IMR-90 (cell line): Measurements from ENCODE around the gene NOP9. TPM values are rescaled to one million over a fixed set of nuclear protein-coding genes. Genes with fewer than 3 reads are reported as not detected.

Experiments used
- ATAC-seq: fragments of 200-7000 bp; cut with Tn5 transposase; 2 replicates; pipeline ENCODE4 v1.9.1; 2020; ENCODE audit warnings: low read depth, mild to moderate bottlenecking, moderate library complexity
- BruUV-seq: library from RNA; stranded (reverse); fragments of 400-500 nt; replicated peaks from 2 replicates; lab custom pipeline; 2021; lab: Mats Ljungman, UMichigan
- CTCF ChIA-PET: fragments of 300-600 bp; formaldehyde crosslinking; extraction: SDS; loops from one replicate; lab custom pipeline; 2021; ENCODE audit warnings: antibody characterized with exemption; lab: Yijun Ruan, JAX
- POLR2A ChIA-PET: fragments of 300-600 bp; sonication (Branson Sonifier 250); formaldehyde crosslinking; loops from one replicate; lab custom pipeline; 2022; ENCODE audit warnings: antibody characterized with exemption; ENCODE audit not compliant: unreplicated experiment; lab: Charles Lee
- DNase-seq: peaks from one replicate; pipeline ENCODE4 v3.0.0; 2013
- H2AFZ ChIP-seq: replicated peaks from 2 replicates; pipeline ENCODE3; 2013; ENCODE audit warnings: low read length, mild to moderate bottlenecking; ENCODE audit not compliant: poor library complexity
- H2AK5ac ChIP-seq: 2 replicates; pipeline ENCODE4 v1.6.1; 2013; ENCODE audit warnings: low read depth, low read length, inconsistent platforms
- H2AK9ac ChIP-seq: replicated peaks from 2 replicates; pipeline ENCODE3; 2013; ENCODE audit warnings: mild to moderate bottlenecking, low read depth, low read length, moderate library complexity; ENCODE audit not compliant: poor library complexity
- H2BK120ac ChIP-seq: 2 replicates; pipeline ENCODE4 v1.6.1; 2013; ENCODE audit warnings: low read depth, low read length, inconsistent platforms
- H2BK15ac ChIP-seq: 3 replicates; pipeline ENCODE4 v1.6.1; 2013; ENCODE audit warnings: low read depth, low read length, inconsistent platforms
- H2BK20ac ChIP-seq: 2 replicates; pipeline ENCODE4 v1.6.1; 2013; ENCODE audit warnings: low read depth, mild to moderate bottlenecking, inconsistent platforms, low read length, moderate library complexity
- H2BK5ac ChIP-seq: 2 replicates; pipeline ENCODE4 v1.6.1; 2013; ENCODE audit warnings: mild to moderate bottlenecking, low read depth, low read length, inconsistent platforms; ENCODE audit not compliant: poor library complexity, severe bottlenecking
- H3K14ac ChIP-seq: replicated peaks from 2 replicates; pipeline ENCODE4 v1.6.1; 2013; ENCODE audit warnings: low read depth, low read length, inconsistent platforms
- H3K18ac ChIP-seq: 2 replicates; pipeline ENCODE4 v1.6.1; 2013; ENCODE audit warnings: low read depth, low read length, control low read depth
- H3K23ac ChIP-seq: 2 replicates; pipeline ENCODE4 v1.6.1; 2013; ENCODE audit warnings: low read depth, low read length, inconsistent platforms
- H3K27ac ChIP-seq: 2 replicates; pipeline ENCODE4 v1.5.1; 2013; ENCODE audit warnings: mild to moderate bottlenecking, control low read depth, low read length; ENCODE audit not compliant: insufficient read depth
- H3K27me3 ChIP-seq: 2 replicates; pipeline ENCODE4 v1.6.1; 2013; ENCODE audit warnings: low read length; ENCODE audit not compliant: control insufficient read depth, insufficient read depth
- H3K36me3 ChIP-seq: 2 replicates; pipeline ENCODE4 v1.6.1; 2013; ENCODE audit warnings: low read length, mixed read lengths; ENCODE audit not compliant: control insufficient read depth, insufficient read depth
- H3K4ac ChIP-seq: 2 replicates; pipeline ENCODE4 v1.6.1; 2013; ENCODE audit warnings: low read depth, low read length, inconsistent platforms
- H3K4me1 ChIP-seq: 2 replicates; pipeline ENCODE4 v1.6.1; 2013; ENCODE audit warnings: low read length, mixed read lengths; ENCODE audit not compliant: control insufficient read depth, insufficient read depth
- H3K4me2 ChIP-seq: 2 replicates; pipeline ENCODE4 v1.6.1; 2013; ENCODE audit warnings: low read depth, mild to moderate bottlenecking, control low read depth, low read length, moderate library complexity
- H3K4me3 ChIP-seq: 2 replicates; pipeline ENCODE4 v1.5.1; 2013; ENCODE audit warnings: low read depth, mild to moderate bottlenecking, control low read depth, low read length, moderate library complexity; ENCODE audit not compliant: insufficient read depth
- H3K56ac ChIP-seq: 2 replicates; pipeline ENCODE4 v1.6.1; 2013; ENCODE audit warnings: low read length, inconsistent platforms; ENCODE audit not compliant: insufficient read depth; ENCODE audit errors: extremely low read depth
- H3K79me1 ChIP-seq, 2 experiments: 2 replicates each; pipeline ENCODE4 v1.6.1; 2013; ENCODE audit warnings: low read length in 2 of 2, inconsistent platforms in 1 of 2, low read depth in 1 of 2
- H3K9ac ChIP-seq: 2 replicates; pipeline ENCODE4 v1.6.1; 2013; ENCODE audit warnings: low read depth, low read length, control low read depth
- H3K9me1 ChIP-seq: 2 replicates; pipeline ENCODE4 v1.6.1; 2013; ENCODE audit warnings: low read length, inconsistent platforms; ENCODE audit not compliant: insufficient read depth
- H3K9me3 ChIP-seq: 2 replicates; pipeline ENCODE4 v1.6.1; 2013; ENCODE audit warnings: low read length; ENCODE audit not compliant: control insufficient read depth, insufficient read depth
- H4K20me1 ChIP-seq: 2 replicates; pipeline ENCODE4 v1.6.1; 2013; ENCODE audit warnings: low read length, inconsistent platforms; ENCODE audit not compliant: insufficient read depth
- H4K5ac ChIP-seq: 2 replicates; pipeline ENCODE4 v1.6.1; 2013; ENCODE audit warnings: mild to moderate bottlenecking, low read depth, low read length, control low read depth
- H4K8ac ChIP-seq, 2 experiments: 2 replicates each; pipeline ENCODE4 v1.6.1; 2013; ENCODE audit warnings: low read depth in 2 of 2, low read length in 2 of 2, control low read depth in 1 of 2, inconsistent platforms in 1 of 2
- H4K91ac ChIP-seq: 2 replicates; pipeline ENCODE4 v1.6.1; 2013; ENCODE audit warnings: low read depth, low read length, inconsistent platforms; ENCODE audit not compliant: insufficient read depth
- BHLHE40 ChIP-seq: fragments of 150-350 bp; IDR thresholded peaks from 2 replicates; pipeline ENCODE4 v1.6.1; 2016; ENCODE audit warnings: mild to moderate bottlenecking, low read depth, low read length
- CEBPB ChIP-seq: IDR thresholded peaks from 2 replicates; pipeline ENCODE4 v1.6.1; 2012; ENCODE audit warnings: low read depth, low read length, improper control_type of control experiment
- CHD1 ChIP-seq: IDR thresholded peaks from 2 replicates; pipeline ENCODE4 v1.6.1; 2012; ENCODE audit warnings: low read depth, low read length, improper control_type of control experiment
- CTCF ChIP-seq: conservative IDR thresholded peaks from 2 replicates; pipeline ENCODE4 v1.5.1; 2012; ENCODE audit warnings: mild to moderate bottlenecking, low read depth, low read length, improper control_type of control experiment
- ELK1 ChIP-seq: fragments of 150-350 bp; IDR thresholded peaks from 2 replicates; pipeline ENCODE4 v1.6.1; 2016; ENCODE audit warnings: low read depth, mild to moderate bottlenecking, low read length, moderate library complexity, borderline replicate concordance
- FOS ChIP-seq: fragments of 150-350 bp; IDR thresholded peaks from 2 replicates; pipeline ENCODE4 v1.6.1; 2016; ENCODE audit warnings: low read depth, low read length
- MAFK ChIP-seq: IDR thresholded peaks from 2 replicates; pipeline ENCODE4 v1.6.1; 2012; ENCODE audit warnings: low read depth, low read length, improper control_type of control experiment
- MAZ ChIP-seq: IDR thresholded peaks from 2 replicates; pipeline ENCODE4 v1.6.1; 2012; ENCODE audit warnings: low read depth, mild to moderate bottlenecking, low read length, improper control_type of control experiment, moderate library complexity, borderline replicate concordance
- RAD21 ChIP-seq: IDR thresholded peaks from 2 replicates; pipeline ENCODE4 v1.6.1; 2012; ENCODE audit warnings: low read length, improper control_type of control experiment
- RFX5 ChIP-seq: IDR thresholded peaks from 2 replicates; pipeline ENCODE4 v1.8.0; 2012; ENCODE audit warnings: low read depth, mild to moderate bottlenecking, low read length, moderate library complexity
- SMC3 ChIP-seq: fragments of 150-350 bp; IDR thresholded peaks from 2 replicates; pipeline ENCODE4 v1.6.1; 2016; ENCODE audit warnings: low read depth, mild to moderate bottlenecking, antibody characterized with exemption, low read length, moderate library complexity
- USF2 ChIP-seq: fragments of 150-350 bp; IDR thresholded peaks from 2 replicates; pipeline ENCODE4 v1.6.1; 2017; ENCODE audit warnings: mild to moderate bottlenecking, antibody characterized with exemption, low read length, low read depth
- WGBS, 2 experiments: methylation state at CpG; one replicate each; pipeline versions ENCODE4 v1.1.5 to v1.1.7; 2013; ENCODE audit warnings: missing lambda C conversion rate in 2 of 2; ENCODE audit not compliant: insufficient read length in 1 of 2; ENCODE audit errors: extremely low coverage in 2 of 2; 5-methylcytosine and 5-hydroxymethylcytosine counted together
- dilution Hi-C: fragments of 300-500 bp; cut with HindIII; formaldehyde crosslinking; loops from one replicate; pipeline ENCODE4 v1.14.3; 2018; ENCODE audit warnings: low sequenced_read_pairs; ENCODE audit not compliant: unreplicated experiment
- in situ Hi-C: fragments of 300-500 bp; cut with MboI; formaldehyde crosslinking; loops from 3 replicates; pipeline ENCODE4 v1.14.3; 2019; ENCODE audit warnings: low sequenced_read_pairs, inconsistent platforms, mixed read lengths
- intact Hi-C: fragments of 100-400 bp; cut with micrococcal nuclease; formaldehyde crosslinking; loops from 2 replicates; pipeline ENCODE4 v1.10.0; 2022
- polyA plus RNA-seq, 3 experiments: library from polyadenylated mRNA; depleted of rRNA; stranded (reverse); fragments of >200 nt; gene quantifications; 2 replicates each; pipeline ENCODE4 v1.2.3, GENCODE V29; 2012; ENCODE audit warnings: low replicate concordance in 1 of 3
- total RNA-seq: library from RNA; depleted of rRNA; stranded (reverse); fragments of >200 nt; gene quantifications from 2 replicates; pipeline ENCODE4 v1.2.3, GENCODE V29; 2012

Gene NOP9
- total and polyA plus RNA-seq, 2 of the 4 experiments (the other 2 are of a cell fraction): 11.8 to 25.8 TPM

- POLR2A ChIA-PET: interaction anchor here (0.6 kb wide), 1 partner anchor 15 kb away, joined by 3 read pairs; no protein-coding TSS in a partner anchor
- DNase-seq: no peak
- intact Hi-C loops (loop anchor here (1.0 to 2.0 kb wide), 3 partner anchors 15 to 29 kb away; partner anchors contain the start of gene TINF2), in situ Hi-C loops (no loop called here), dilution Hi-C loops (no loop called here)
- H3K18ac ChIP-seq: no peak overlapping the region
- 20% methylated on average over 1 of the region's 3 CpGs; no CpG with 5 or more reads in 1 of the 2 experiments for WGBS, 2 experiments
- H3K4me3 ChIP-seq: peak overlapping the region; percentile 63
- H3K36me3 ChIP-seq: peaks cover 16% of the 10 kb centered on the region
- H4K5ac ChIP-seq: peak overlapping the region; percentile 94
- H3K4me2 ChIP-seq: peak overlapping the region; percentile 86
- H3K23ac ChIP-seq: peak overlapping the region; percentile 10; the same call in 1 of the 2 replicates
- ATAC-seq: peak; percentile 7; the same call in 1 of the 2 replicates
- H2BK15ac ChIP-seq: no peak overlapping the region
- no peaks in the 10 kb centered on the region for H3K9me3 ChIP-seq
- H2AK9ac ChIP-seq: no peak overlapping the region
- peak overlapping the region; percentile 89 for H3K4ac ChIP-seq
- H4K91ac ChIP-seq: peak overlapping the region; percentile 81
- peaks cover 5% of the 10 kb centered on the region; the same call in 1 of the 2 replicates for H3K9me1 ChIP-seq
- peak overlapping the region; percentile 56 for H3K9ac ChIP-seq
- H3K27ac ChIP-seq: peak overlapping the region; percentile 28; the same call in 1 of the 2 replicates
- peaks cover 12 to 30% of the 10 kb centered on the region in 2 experiments for H3K79me1 ChIP-seq
- H2BK5ac ChIP-seq: peak overlapping the region; percentile 51
- peak overlapping the region; percentile 20; the same call in 1 of the 2 replicates for H3K56ac ChIP-seq
- H2BK20ac ChIP-seq: no peak overlapping the region
- TF ChIP-seq FOS: no peak
- no peak for TF ChIP-seq SMC3
- TF ChIP-seq ELK1: no peak
- TF ChIP-seq RAD21: no peak
- no peak for TF ChIP-seq RFX5
- TF ChIP-seq CEBPB: no peak
- TF ChIP-seq USF2: no peak
- no peak for TF ChIP-seq CTCF
- no peak for TF ChIP-seq MAZ
- TF ChIP-seq BHLHE40: no peak
- no peak for TF ChIP-seq CHD1
- no peak for TF ChIP-seq MAFK
- CTCF ChIA-PET: interaction anchor here (0.6 to 2.0 kb wide), 2 partner anchors 20 to 30 kb away, joined by 4 to 11 read pairs; partner anchors contain the start of gene TINF2
- H3K14ac ChIP-seq: peak overlapping the region; percentile 79
- H3K4me1 ChIP-seq: peaks cover 5% of the 10 kb centered on the region; the same call in 1 of the 2 replicates
- H3K27me3 ChIP-seq: no peaks in the 10 kb centered on the region
- H2BK120ac ChIP-seq: 0 out of 2 replicates have a peak overlapping the region, but pooled peaks have one; percentile 42
- H4K20me1 ChIP-seq: no peaks in the 10 kb centered on the region
- peak overlapping the region; percentile 82; the same call in 1 of the 2 replicates for H2AK5ac ChIP-seq
- H2AFZ ChIP-seq: peak overlapping the region; percentile 97
- peak overlapping the region; percentile 90 to 100 for H4K8ac ChIP-seq
- no TSS peak for BruUV-seq
Observed at GRCh38 chr14:24271834-24272263, 27.8 kb upstream of the NOP9 start.
